Measurements from ENCODE around the gene KDM8. TPM values are rescaled to one million over a fixed set of nuclear protein-coding genes. Genes with fewer than 3 reads are reported as not detected.
A peak's percentile ranks its signal among the peaks of the same experiment; 100 is the strongest.

The KDM8 gene
- total and polyA plus RNA-seq, 9 of the 15 experiments (the other 6 are each of a cell fraction or from before 2014, with no cell fraction given), result 0.61 to 9.1 (median 5.4) TPM

- no peak for TF ChIP-seq TAF1 (IDR thresholded peaks at IDR 0.05; ENCODE audit: control insufficient read depth, extremely low read depth, insufficient read depth, low read length, severe bottlenecking)
- no peak for TF ChIP-seq ZSCAN32 (CRISPR knock-in tag; IDR thresholded peaks at IDR 0.05)
- peak; percentile 60; the same call in 1 of the 2 replicates for TF ChIP-seq EP300 (IDR thresholded peaks at IDR 0.05; ENCODE audit: low read length)
- TF ChIP-seq NONO (IDR thresholded peaks at IDR 0.05; ENCODE audit: low read depth in 2 of 2, low read length in 1 of 2), result no peak
- no peak for TF ChIP-seq MCM3 (IDR thresholded peaks at IDR 0.05)
- TF ChIP-seq FOXK1 (CRISPR knock-in tag; IDR thresholded peaks at IDR 0.05; ENCODE audit: borderline replicate concordance), result no peak
- no peak for TF ChIP-seq MAFF (IDR thresholded peaks at IDR 0.05; ENCODE audit: low read length)
- no peak for TF ChIP-seq CREBBP (IDR thresholded peaks at IDR 0.05; ENCODE audit: low read depth, low read length)
- no peak for TF ChIP-seq HNRNPH1 (optimal IDR thresholded peaks at IDR 0.05; ENCODE audit: low read depth, low read length)
- TF ChIP-seq TGIF2 (CRISPR knock-in tag; IDR thresholded peaks at IDR 0.05), result no peak
- TF ChIP-seq ATF2 (CRISPR knock-in tag; IDR thresholded peaks at IDR 0.05), result no peak
- TF ChIP-seq ZNF217 (CRISPR knock-in tag; IDR thresholded peaks at IDR 0.05), result no peak
- TF ChIP-seq CTBP1 (IDR thresholded peaks at IDR 0.05; ENCODE audit: borderline replicate concordance), result peak; percentile 99
- no peak for TF ChIP-seq PURB (CRISPR knock-in tag; IDR thresholded peaks at IDR 0.05; ENCODE audit: low read depth)
- no peak for TF ChIP-seq RAD51 (IDR thresholded peaks at IDR 0.05; ENCODE audit: borderline replicate concordance, low read depth)
- no peak for TF ChIP-seq ZNF780A (CRISPR knock-in tag; IDR thresholded peaks at IDR 0.05)
- TF ChIP-seq RFX5 (IDR thresholded peaks at IDR 0.05; ENCODE audit: low read depth, low read length), result no peak
- TF ChIP-seq NR2C1 (IDR thresholded peaks at IDR 0.05), result no peak
- 0 out of 2 replicates have a peak, but pooled peaks have one; percentile 3 for TF ChIP-seq NR2C1 (tag; IDR thresholded peaks at IDR 0.05)
- TF ChIP-seq STAT6 (CRISPR knock-in tag; IDR thresholded peaks at IDR 0.05), result no peak
- no peak for TF ChIP-seq CCAR2 (IDR thresholded peaks at IDR 0.05; ENCODE audit: low read depth, low read length)
These were observed 42.2 kb downstream of the KDM8 start (continued) for GRCh38 chr16:27245276-27246172.

Measured in K562 (cell line).